Right lobe of liver (tissue), 6 donors: Measurements from ENCODE around the gene SEMA4D. TPM values are rescaled to one million over a fixed set of nuclear protein-coding genes. Genes with fewer than 3 reads are reported as not detected.

Source experiments
- ATAC-seq, 4 donors: fragments of 200-7000 bp; cut with Tn5 transposase; one replicate each; pipeline ENCODE4 v1.9.1; 2020; ENCODE audit warnings: mild to moderate bottlenecking in 4 of 4, moderate library complexity in 4 of 4
- DNase-seq, 3 donors: peaks; one replicate each; pipeline ENCODE4 v3.0.0-alpha.2; 2020
- H3K27ac ChIP-seq, 3 donors: fragments of 200-600 bp; one replicate each; pipeline ENCODE4 v1.8.0; 2022
- H3K27me3 ChIP-seq, 2 donors: fragments of 200-600 bp; one replicate each; pipeline ENCODE4 v1.8.0; 2022
- H3K36me3 ChIP-seq, 4 donors: fragments of 200-600 bp; sonication (generic) in 1 of 4; one replicate each; pipeline versions ENCODE4 v1.5.1 to v1.8.0; 2017 to 2022; ENCODE audit warnings: control low read depth in 1 of 4
- H3K4me1 ChIP-seq, 4 donors: fragments of 200-600 bp; sonication (generic) in 1 of 4; one replicate each; pipeline versions ENCODE4 v1.5.1 to v1.8.0; 2017 to 2022; ENCODE audit warnings: control low read depth in 1 of 4
- H3K4me3 ChIP-seq, 3 donors: fragments of 200-600 bp; one replicate each; pipeline ENCODE4 v1.8.0; 2022
- H3K9me3 ChIP-seq, 4 donors: fragments of 200-600 bp; sonication (generic) in 1 of 4; one replicate each; pipeline versions ENCODE4 v1.5.1 to v1.8.0; 2017 to 2022; ENCODE audit warnings: control low read depth in 1 of 4
- CTCF ChIP-seq, 4 donors: fragments of 200-600 bp in 3 of 4; fragments of 450-650 bp in 1 of 4; IDR thresholded peaks; one replicate each; pipeline versions ENCODE4 v1.5.1 to v1.8.0; 2016 to 2022; ENCODE audit warnings: antibody characterized with exemption in 4 of 4, mild to moderate bottlenecking in 2 of 4
- POLR2A ChIP-seq: fragments of 450-650 bp; IDR thresholded peaks from one replicate; pipeline ENCODE4 v1.6.1; 2017; ENCODE audit warnings: antibody characterized with exemption, mild to moderate bottlenecking
- WGBS: methylation state at CpG from one replicate; pipeline ENCODE4 v1.1.6; 2018; ENCODE audit warnings: low coverage, low lambda C conversion rate; ENCODE audit not compliant: insufficient coverage; ENCODE audit errors: missing lambda C conversion rate; 5-methylcytosine and 5-hydroxymethylcytosine counted together
- intact Hi-C, 2 donors: fragments of 100-400 bp; cut with DNase I; formaldehyde crosslinking; loops; one replicate each; pipeline versions ENCODE4 v1.11.2 to v1.14.1; 2022
- total RNA-seq, 6 experiments: library from RNA; depleted of rRNA in 2 of 6; stranded (reverse); fragments of >200 nt in 2 of 6; fragmentation: NEBNext Ultra II Directional in 3 of 6; extraction: Animal tissue kit (Norgen Biotek cat#: 25700) in 3 of 6; gene quantifications; one replicate each; pipeline versions ENCODE4 v1.1.0 to v1.2.4, GENCODE V29; 2016 to 2023
- donor health status: DM: no; HTN: yes; CAD: no.
- donor health status: DM: no; HTN: no; CAD: no.
- donor health status: DM: no; HTN: no; CAD: no.
- donor health status: DM: no; HTN: yes; CAD: no.
- donor health status: DM: no; HTN: yes; CAD: no.

SEMA4D gene
- total RNA-seq, 6 experiments from 2014 or later: 2.0 to 7.5 (median 3.5) TPM

GRCh38 chr9:89470224-89470839, 27.6 kb downstream of the SEMA4D start:
- ATAC-seq: no peak
- intact Hi-C loops: no loop called here
- H3K4me3 ChIP-seq: no peak overlapping the region
- H3K27ac ChIP-seq: no peak overlapping the region
- H3K4me1 ChIP-seq: no peaks in the 10 kb centered on the region
- no peak for DNase-seq
- no peaks in the 10 kb centered on the region for H3K27me3 ChIP-seq
- H3K9me3 ChIP-seq: no peaks in the 10 kb centered on the region
- H3K36me3 ChIP-seq: no peaks in the 10 kb centered on the region
- TF ChIP-seq POLR2A (no peak), CTCF (IDR thresholded peaks at IDR 0.05) (no peak)
- 47% methylated on average over 6 of the region's 6 CpGs for WGBS

GRCh38 chr9:89469003-89469402, 28.9 kb downstream of the SEMA4D start:
- DNase-seq: no peak
- no peak overlapping the region for H3K4me3 ChIP-seq
- WGBS: 19% methylated on average over 1 of the region's 1 CpG
- no peaks in the 10 kb centered on the region for H3K9me3 ChIP-seq
- ATAC-seq: no peak
- H3K4me1 ChIP-seq: no peaks in the 10 kb centered on the region
- intact Hi-C loops: no loop called here
- no peaks in the 10 kb centered on the region for H3K27me3 ChIP-seq
- H3K27ac ChIP-seq: no peak overlapping the region
- TF ChIP-seq CTCF (IDR thresholded peaks at IDR 0.05): no peak
- no peak for TF ChIP-seq POLR2A
- H3K36me3 ChIP-seq: no peaks in the 10 kb centered on the region

- Histone ChIP-seq H3K4me1 (no peaks in the 10 kb centered on the region), H3K9me3 (no peaks in the 10 kb centered on the region), H3K27me3 (no peaks in the 10 kb centered on the region), H3K27ac (no peak overlapping the region), H3K36me3 (no peaks in the 10 kb centered on the region), H3K4me3 (no peak overlapping the region)
- intact Hi-C loops: no loop called here
- TF ChIP-seq CTCF (IDR thresholded peaks at IDR 0.05): no peak
- no peak for TF ChIP-seq POLR2A
- no peak for DNase-seq
- no peak for ATAC-seq
- 73% methylated on average over 7 of the region's 7 CpGs for WGBS
Observed at GRCh38 chr9:89468281-89468960, 29.5 kb downstream of the SEMA4D start.

GRCh38 chr9:89467278-89467625, 30.7 kb downstream of the SEMA4D start:
- ATAC-seq: no peak
- no peak for DNase-seq
- Histone ChIP-seq H3K9me3 (no peaks in the 10 kb centered on the region), H3K36me3 (no peaks in the 10 kb centered on the region), H3K27ac (no peak overlapping the region), H3K4me3 (no peak overlapping the region), H3K27me3 (no peaks in the 10 kb centered on the region), H3K4me1 (no peaks in the 10 kb centered on the region)
- intact Hi-C loops: no loop called here
- TF ChIP-seq POLR2A (no peak), CTCF (IDR thresholded peaks at IDR 0.05) (no peak)
- 74% methylated on average over 3 of the region's 4 CpGs for WGBS
